Muscle of leg (tissue), 11 donors: ENCODE measurements around the gene KLF9. TPM values are rescaled to one million over a fixed set of nuclear protein-coding genes. Genes with fewer than 3 reads are reported as not detected.

Source experiments
- DNase-seq: peaks from one replicate; pipeline ENCODE4 v3.0.0; 2013
- H3K27ac ChIP-seq: one replicate; pipeline ENCODE4 v1.5.1; 2013; ENCODE audit warnings: mild to moderate bottlenecking, low read length, control low read depth
- H3K27me3 ChIP-seq: one replicate; pipeline ENCODE4 v1.6.1; 2013; ENCODE audit warnings: low read length; ENCODE audit not compliant: control insufficient read depth, insufficient read depth
- H3K36me3 ChIP-seq: one replicate; pipeline ENCODE4 v1.6.1; 2013; ENCODE audit warnings: low read length; ENCODE audit not compliant: control insufficient read depth, insufficient read depth
- H3K4me1 ChIP-seq: one replicate; pipeline ENCODE4 v1.6.1; 2013; ENCODE audit warnings: low read length; ENCODE audit not compliant: control insufficient read depth, insufficient read depth
- H3K4me3 ChIP-seq: one replicate; pipeline ENCODE4 v1.5.1; 2013; ENCODE audit warnings: low read length, control low read depth
- H3K9me3 ChIP-seq: replicated peaks from 2 replicates; pipeline ENCODE4 v1.6.1; 2013; ENCODE audit warnings: low read depth, low read length; ENCODE audit not compliant: control insufficient read depth
- WGBS: methylation state at CpG from one replicate; pipeline ENCODE4 v1.1.5; 2013; ENCODE audit warnings: missing lambda C conversion rate; ENCODE audit not compliant: insufficient coverage; 5-methylcytosine and 5-hydroxymethylcytosine counted together
- polyA plus RNA-seq, 8 donors: library from polyadenylated mRNA; unstranded; fragments of 120-200 nt; gene quantifications; one replicate each; pipeline versions ENCODE4 v1.2.1 to v1.2.3, GENCODE V29; 2013; ENCODE audit warnings: inconsistent platforms in 1 of 8, low replicate concordance in 1 of 8; ENCODE audit not compliant: insufficient read length in 8 of 8, insufficient read depth in 1 of 8
- total RNA-seq: library from RNA; stranded (reverse); fragments of 120-200 nt; gene quantifications from one replicate; pipeline ENCODE4 v1.2.4, GENCODE V29; 2013

Gene KLF9
- total and polyA plus RNA-seq, 9 donors, result 1.3 to 3.8 (median 2.0) TPM

DNA sequence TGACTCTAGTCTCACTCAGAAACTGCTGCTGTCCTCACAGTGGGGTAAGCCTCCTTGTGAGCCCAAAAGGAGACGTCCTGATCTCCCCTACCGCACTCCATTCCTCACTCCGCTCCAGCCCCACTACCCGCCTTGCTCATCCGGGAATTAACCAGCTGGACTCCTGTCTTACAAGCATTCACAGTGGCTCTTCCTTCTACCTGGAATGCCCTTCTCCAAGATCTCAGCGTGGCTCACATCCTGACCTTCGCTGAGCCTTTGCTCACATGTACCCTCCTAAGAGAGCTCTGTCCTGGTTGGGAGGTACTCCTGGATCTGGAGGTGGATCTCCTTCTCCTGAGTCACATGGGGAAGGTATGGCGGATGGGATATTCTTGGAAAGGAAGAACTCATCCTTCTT, 10.7 kb upstream of the KLF9 start:
- no peak overlapping the region for H3K4me3 ChIP-seq
- no peak overlapping the region for H3K27ac ChIP-seq
- no peaks in the 10 kb centered on the region for H3K36me3 ChIP-seq
- H3K9me3 ChIP-seq, result no peaks in the 10 kb centered on the region
- H3K27me3 ChIP-seq, result peaks cover 7% of the 10 kb centered on the region
- DNase-seq, result no peak
- 64% methylated on average over 5 of the region's 8 CpGs for WGBS
- peaks cover 15% of the 10 kb centered on the region for H3K4me1 ChIP-seq

DNA sequence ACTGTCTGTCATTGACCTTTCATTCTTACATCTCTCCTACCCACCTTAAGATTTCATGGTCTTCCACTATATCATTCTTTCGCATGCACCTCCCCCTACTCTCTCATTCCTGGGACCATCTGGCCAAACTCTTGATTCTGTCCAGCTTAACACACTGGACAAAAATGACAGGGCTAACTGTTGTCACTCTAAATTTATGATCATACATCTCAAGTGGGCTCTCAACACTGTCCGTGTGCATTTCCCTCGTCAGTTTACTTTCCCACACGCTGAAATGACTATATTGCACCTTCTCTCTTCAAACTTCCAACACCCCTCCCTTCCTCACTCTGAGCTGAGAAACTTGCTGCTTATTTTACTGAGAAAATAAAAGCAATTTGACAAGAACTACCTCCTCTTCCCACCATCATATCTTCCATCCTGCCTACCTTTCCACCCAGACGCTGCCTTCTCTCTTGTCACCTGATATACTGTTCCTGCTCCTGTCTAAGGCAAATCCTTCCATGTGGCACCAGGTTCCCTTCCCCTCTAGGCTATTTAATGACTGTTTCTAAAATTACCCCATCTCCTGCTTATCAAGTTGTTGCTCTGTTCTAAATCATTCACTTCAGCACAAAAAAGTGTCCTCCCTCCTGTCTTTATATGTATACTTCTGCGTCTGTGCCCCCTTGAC, 8.1 kb upstream of the KLF9 start:
- 31% methylated on average over 6 of the region's 6 CpGs for WGBS
- Histone ChIP-seq H3K9me3 (no peaks in the 10 kb centered on the region), H3K36me3 (no peaks in the 10 kb centered on the region), H3K27me3 (peaks cover 15% of the 10 kb centered on the region), H3K27ac (no peak overlapping the region), H3K4me3 (no peak overlapping the region), H3K4me1 (peaks cover 34% of the 10 kb centered on the region)
- DNase-seq, result no peak

DNA sequence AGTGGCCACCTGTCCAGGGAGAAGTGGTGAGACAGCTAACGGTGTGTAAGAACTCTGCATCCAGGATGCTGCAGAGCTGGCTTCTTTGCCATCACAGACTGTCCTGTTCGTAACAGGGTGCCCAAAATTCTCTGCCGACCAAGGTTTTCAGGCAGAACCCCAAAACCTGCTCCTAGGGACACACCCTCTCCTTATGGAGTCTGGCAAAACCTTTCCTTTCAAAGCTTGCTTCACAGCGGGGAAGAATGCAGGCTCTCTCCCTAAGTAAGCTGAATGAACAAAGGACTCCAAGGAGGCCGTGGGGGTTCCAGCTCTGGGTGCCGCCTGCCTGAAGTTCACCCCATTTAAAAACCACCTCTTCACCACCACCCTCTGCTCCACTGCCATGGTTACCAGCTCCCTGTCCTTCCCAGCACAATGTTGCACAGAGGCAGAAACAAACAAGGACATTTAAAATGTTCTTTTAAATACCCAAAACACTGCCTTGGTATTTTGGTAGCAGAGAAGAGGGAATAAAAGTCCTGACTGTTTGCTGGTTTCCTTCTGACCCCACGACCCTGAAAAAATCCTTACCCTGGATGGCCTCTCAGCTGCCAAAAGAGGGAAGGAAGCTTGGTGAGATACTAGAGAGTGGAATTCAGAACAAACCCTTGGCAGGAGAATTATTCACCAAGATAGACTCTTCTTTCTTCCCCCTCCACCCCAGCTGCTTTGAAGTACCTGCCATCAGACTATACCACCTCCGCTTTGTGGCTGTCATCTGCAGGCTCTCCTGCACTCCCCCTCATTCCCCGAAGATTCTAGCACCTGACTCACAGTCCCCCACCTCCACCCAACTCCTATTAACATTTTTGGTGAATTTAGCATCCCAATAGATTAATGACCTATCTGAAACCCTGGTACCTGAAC, 7.1 kb upstream of the KLF9 start:
- Histone ChIP-seq H3K9me3 (no peaks in the 10 kb centered on the region), H3K4me3 (no peak overlapping the region), H3K36me3 (no peaks in the 10 kb centered on the region), H3K27me3 (peaks cover 15% of the 10 kb centered on the region), H3K4me1 (peaks cover 34% of the 10 kb centered on the region), H3K27ac (no peak overlapping the region)
- WGBS, result 28% methylated on average over 6 of the region's 9 CpGs
- peak; percentile 33 for DNase-seq

DNA sequence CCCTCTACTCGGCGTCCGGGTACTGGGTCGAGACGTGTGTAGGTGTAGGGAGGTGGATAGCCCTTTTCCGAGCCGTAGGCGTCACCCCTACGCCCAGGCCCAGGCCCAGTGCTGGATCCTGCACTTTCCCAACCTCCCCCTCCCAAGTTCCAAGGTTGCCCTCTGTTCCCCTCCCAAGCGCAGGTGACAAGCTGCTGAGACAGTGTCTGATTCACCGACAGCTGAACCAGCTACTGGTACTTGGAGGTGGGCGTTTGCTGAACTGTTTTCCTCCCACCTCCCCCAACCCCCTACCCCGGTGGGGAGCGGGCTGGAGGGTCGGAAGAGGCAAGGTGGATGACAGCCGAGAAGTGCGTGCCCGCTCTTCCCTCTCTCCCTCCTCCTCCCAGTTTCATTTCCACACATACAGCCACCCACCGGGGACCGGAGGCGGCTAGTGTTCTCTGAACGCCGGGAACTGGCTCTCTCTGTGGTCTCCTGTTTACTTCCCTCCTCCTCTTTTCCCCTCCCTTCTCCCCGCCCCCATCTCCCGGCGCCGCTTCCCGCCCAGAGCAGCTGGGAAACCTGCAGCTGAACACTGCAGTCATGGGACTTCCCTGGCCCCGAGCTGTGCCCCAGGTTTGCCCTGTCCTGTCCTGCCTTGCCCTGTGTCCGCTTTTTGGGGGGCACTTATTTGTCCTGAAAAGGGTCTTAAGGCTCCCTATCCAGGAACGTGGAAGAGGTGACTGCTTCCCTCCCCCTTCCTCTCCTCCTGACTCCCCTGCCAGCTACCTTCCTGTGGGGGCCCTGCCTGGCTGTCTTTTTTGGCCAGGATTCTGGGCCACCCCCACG, 6.2 kb upstream of the KLF9 start:
- WGBS, result under 1% methylated on average over 18 of the region's 32 CpGs
- H3K27ac ChIP-seq, result peak overlapping the region; percentile 94
- peak; percentile 92 for DNase-seq
- H3K36me3 ChIP-seq, result no peaks in the 10 kb centered on the region
- H3K27me3 ChIP-seq, result peaks cover 15% of the 10 kb centered on the region
- H3K4me3 ChIP-seq, result peak overlapping the region; percentile 57
- peaks cover 34% of the 10 kb centered on the region for H3K4me1 ChIP-seq
- no peaks in the 10 kb centered on the region for H3K9me3 ChIP-seq

DNA sequence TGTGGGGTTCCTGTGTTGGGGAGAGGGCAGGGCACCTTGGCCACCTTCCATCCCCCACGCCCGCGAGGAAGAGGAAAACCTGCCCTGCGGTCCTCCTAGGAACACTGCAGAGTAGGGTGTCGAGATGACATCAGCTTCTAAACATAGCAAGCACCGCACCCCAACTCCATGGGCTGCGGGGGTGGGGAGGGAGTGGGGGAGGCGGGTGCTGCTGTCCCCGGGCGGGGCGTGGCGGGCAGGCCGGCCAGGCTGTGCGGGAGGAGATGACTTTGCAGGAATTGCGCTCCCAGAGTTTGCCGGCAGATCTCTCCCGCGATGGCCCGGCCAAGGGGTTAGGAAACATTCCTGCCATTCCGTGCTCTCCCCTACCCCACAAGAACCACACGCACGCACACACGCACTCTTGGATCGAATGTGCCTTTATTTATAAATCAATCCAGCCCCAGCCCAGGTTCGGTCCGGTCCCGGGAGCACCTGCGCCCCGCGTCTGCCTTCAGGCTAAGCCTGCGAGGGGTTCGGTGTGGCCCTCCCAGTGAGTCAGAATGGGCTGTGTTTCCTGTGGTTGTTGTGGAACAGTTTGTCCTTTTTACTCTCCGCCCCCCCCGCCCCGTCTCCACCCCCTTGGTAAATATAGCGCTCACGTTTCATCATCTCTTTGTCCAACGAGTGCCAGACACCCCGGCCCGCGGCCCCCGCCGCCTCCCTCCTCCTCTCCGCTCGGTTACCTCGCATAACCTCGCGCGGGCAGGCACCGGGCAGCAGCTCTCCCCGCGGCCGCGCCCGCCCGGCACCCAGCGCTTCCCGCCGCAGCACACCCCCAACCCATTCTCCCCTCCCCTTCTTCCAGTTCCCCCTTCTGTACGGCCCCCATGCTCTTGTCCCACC, 5.3 kb upstream of the KLF9 start:
- peak; percentile 90 for DNase-seq
- H3K27me3 ChIP-seq, result peaks cover 18% of the 10 kb centered on the region
- under 1% methylated on average over 32 of the region's 60 CpGs for WGBS
- peak overlapping the region; percentile 94 for H3K27ac ChIP-seq
- H3K4me3 ChIP-seq, result peak overlapping the region; percentile 57
- H3K4me1 ChIP-seq, result peaks cover 34% of the 10 kb centered on the region
- no peaks in the 10 kb centered on the region for H3K9me3 ChIP-seq
- no peaks in the 10 kb centered on the region for H3K36me3 ChIP-seq

DNA sequence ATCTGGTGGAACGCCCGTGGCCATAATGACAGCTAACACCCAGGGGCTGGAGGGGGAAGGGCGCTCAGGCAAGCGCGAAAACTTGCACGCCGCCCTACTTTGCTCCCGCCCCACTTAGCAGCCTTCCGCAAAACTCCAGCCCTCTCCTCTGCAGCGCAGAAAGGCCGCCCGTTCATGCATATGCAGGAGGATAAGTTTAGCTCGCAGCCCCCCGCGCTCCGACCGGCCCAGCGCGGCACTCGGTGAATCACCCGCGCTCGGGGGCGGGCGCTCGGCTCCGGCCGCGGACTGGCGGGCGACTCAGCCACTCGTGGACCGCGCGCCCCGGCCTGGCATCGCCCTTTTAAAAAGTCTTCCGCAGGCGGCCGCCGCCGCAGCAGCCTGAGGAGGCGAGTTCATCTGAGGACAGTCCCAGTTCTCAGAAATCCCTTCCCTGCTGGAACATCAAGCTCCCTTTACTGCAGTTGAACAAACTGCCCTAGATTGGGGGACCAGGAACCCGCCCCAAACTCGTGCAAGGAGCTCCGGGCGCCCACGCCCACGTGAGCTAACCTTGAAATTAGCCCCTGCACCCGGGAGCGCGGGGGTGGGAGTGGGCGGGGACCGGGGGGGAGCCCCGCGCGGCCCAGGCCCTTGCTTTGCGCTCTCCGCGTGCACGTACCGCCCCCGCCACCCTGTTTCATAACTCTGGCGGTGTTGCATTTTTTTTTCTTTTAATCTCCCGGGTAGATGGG, 4.5 kb upstream of the KLF9 start:
- Histone ChIP-seq H3K27ac (peak overlapping the region; percentile 94), H3K4me3 (peak overlapping the region; percentile 57), H3K27me3 (peaks cover 19% of the 10 kb centered on the region), H3K9me3 (no peaks in the 10 kb centered on the region), H3K4me1 (peaks cover 34% of the 10 kb centered on the region), H3K36me3 (no peaks in the 10 kb centered on the region)
- DNase-seq, result peak; percentile 96
- WGBS, result 0% methylated on average over 56 of the region's 65 CpGs

DNA sequence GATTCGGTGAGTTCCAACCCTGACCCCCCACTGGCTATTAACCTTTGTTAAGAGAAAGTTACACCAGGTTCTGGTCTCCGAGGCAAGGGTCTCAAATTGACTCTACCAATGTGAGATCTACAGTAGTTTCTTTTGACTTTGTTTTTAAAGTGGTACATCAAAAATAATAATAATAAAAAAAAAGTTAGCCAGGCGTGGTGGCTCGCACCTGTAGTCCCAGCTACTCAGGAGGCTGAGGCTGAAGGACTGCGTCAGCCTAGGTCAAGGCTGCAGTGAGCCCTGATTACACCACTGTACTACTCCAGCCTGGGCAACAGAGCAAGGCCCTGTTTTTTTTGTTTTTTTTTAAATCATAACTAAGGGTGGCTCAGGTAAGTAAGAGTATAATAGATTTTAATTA, 1.0 kb upstream of the KLF9 start:
- no peak overlapping the region for H3K27ac ChIP-seq
- no peak for DNase-seq
- no peaks in the 10 kb centered on the region for H3K36me3 ChIP-seq
- peaks cover 38% of the 10 kb centered on the region for H3K27me3 ChIP-seq
- no peak overlapping the region for H3K4me3 ChIP-seq
- H3K9me3 ChIP-seq, result no peaks in the 10 kb centered on the region
- WGBS, result no CpG with 5 or more reads among the region's 5 CpGs
- peaks cover 44% of the 10 kb centered on the region for H3K4me1 ChIP-seq

DNA sequence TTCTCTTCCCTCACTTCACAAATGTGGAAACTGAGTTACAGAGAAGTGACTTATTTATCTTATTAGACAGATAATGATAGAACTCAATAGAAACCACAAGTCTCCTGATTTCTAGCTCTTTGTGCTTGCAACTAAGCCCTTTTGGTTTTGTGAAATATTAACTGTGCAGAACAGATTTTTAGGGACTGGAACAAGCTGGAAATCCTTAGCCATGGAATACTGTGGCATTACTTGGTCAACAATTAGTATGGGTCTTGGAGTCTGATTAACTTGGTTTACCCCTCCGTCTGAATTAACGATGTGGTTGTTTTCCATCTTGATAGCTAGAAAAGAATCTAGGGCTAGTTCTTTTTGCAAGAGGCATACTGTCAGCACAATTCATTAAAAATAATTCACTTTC, 584 bp upstream of the KLF9 start:
- no CpG with 5 or more reads among the region's 2 CpGs for WGBS

DNA sequence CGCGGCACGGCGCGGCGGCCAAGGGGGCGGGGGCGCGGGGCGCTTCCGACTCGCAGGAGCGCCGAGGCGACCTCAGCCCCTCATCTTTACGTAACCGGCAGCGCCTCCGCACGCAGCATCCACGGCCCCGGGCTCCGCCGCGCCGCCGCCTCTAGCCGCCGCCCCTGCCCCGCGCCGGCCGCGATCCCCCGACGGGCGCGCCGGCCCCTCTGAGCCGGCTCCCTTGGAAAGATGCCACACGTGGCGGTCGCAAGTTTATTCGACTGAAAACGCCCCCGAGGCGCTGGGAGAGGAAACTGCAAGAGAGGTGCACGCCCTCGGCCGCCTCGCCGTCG, 1.0 kb downstream of the KLF9 start:
- Histone ChIP-seq H3K4me3 (peak overlapping the region; percentile 77), H3K9me3 (no peaks in the 10 kb centered on the region), H3K27ac (peak overlapping the region; percentile 97), H3K4me1 (peaks cover 28% of the 10 kb centered on the region), H3K27me3 (peaks cover 34% of the 10 kb centered on the region), H3K36me3 (no peaks in the 10 kb centered on the region)
- under 1% methylated on average over 53 of the region's 53 CpGs for WGBS
- DNase-seq, result no peak

More for the DNA sequence above, 584 bp upstream of the KLF9 start:
- no peaks in the 10 kb centered on the region for H3K9me3 ChIP-seq
- no peaks in the 10 kb centered on the region for H3K36me3 ChIP-seq
- no peak overlapping the region for H3K4me3 ChIP-seq
- DNase-seq, result no peak
- H3K27me3 ChIP-seq, result peaks cover 36% of the 10 kb centered on the region
- peaks cover 41% of the 10 kb centered on the region for H3K4me1 ChIP-seq
- no peak overlapping the region for H3K27ac ChIP-seq
